PFSK-1 (cell line): ENCODE measurements around the gene MRPL28.

Experiments
- FOXP2 ChIP-seq: optimal IDR thresholded peaks from 2 replicates; pipeline ENCODE3; 2011; ENCODE audit warnings: borderline replicate concordance, control low read depth, inconsistent platforms; ENCODE audit not compliant: insufficient read depth; ENCODE audit errors: extremely low read length, extremely low read depth
- POLR2AphosphoS5 ChIP-seq: IDR thresholded peaks from 2 replicates; pipeline ENCODE4 v1.6.1; 2012; ENCODE audit warnings: low read depth, mild to moderate bottlenecking, control low read depth, low read length, moderate library complexity
- REST ChIP-seq, 2 experiments: IDR thresholded peaks; 2 replicates each; pipeline versions ENCODE4 v1.6.1 to v1.8.0; 2011 to 2012; ENCODE audit warnings: low read depth in 2 of 2, low read length in 2 of 2, control low read depth in 1 of 2, inconsistent platforms in 1 of 2, mild to moderate bottlenecking in 1 of 2, moderate library complexity in 1 of 2; ENCODE audit not compliant: insufficient read depth in 1 of 2
- SIN3A ChIP-seq: IDR thresholded peaks from 2 replicates; pipeline ENCODE4 v1.6.1; 2012; ENCODE audit warnings: mild to moderate bottlenecking, low read length, moderate library complexity, borderline replicate concordance; ENCODE audit not compliant: insufficient read depth
- TAF1 ChIP-seq: IDR thresholded peaks from 2 replicates; pipeline ENCODE4 v1.6.1; 2012; ENCODE audit warnings: low read length, control low read depth, borderline replicate concordance; ENCODE audit not compliant: insufficient read depth

The MRPL28 gene

GRCh38 chr16:330741-331140, 39.6 kb downstream of the MRPL28 start:
- TF ChIP-seq POLR2AphosphoS5 (no peak), REST (IDR thresholded peaks at IDR 0.05; ENCODE audit: insufficient read depth in 1 of 2, low read depth in 2 of 2, low read length in 2 of 2) (no peak), SIN3A (no peak), FOXP2 (no peak), TAF1 (no peak)

- TF ChIP-seq POLR2AphosphoS5 (no peak), TAF1 (no peak), REST (IDR thresholded peaks at IDR 0.05; ENCODE audit: insufficient read depth in 1 of 2, low read depth in 2 of 2, low read length in 2 of 2) (no peak), SIN3A (no peak)
Observed at GRCh38 chr16:325375-326145, 44.8 kb downstream of the MRPL28 start.

GRCh38 chr16:324451-325334, 45.6 kb downstream of the MRPL28 start:
- TF ChIP-seq TAF1, result no peak
- no peak for TF ChIP-seq REST (IDR thresholded peaks at IDR 0.05; ENCODE audit: insufficient read depth in 1 of 2, low read depth in 2 of 2, low read length in 2 of 2)
- no peak for TF ChIP-seq SIN3A
- TF ChIP-seq FOXP2, result no peak
- no peak for TF ChIP-seq POLR2AphosphoS5

GRCh38 chr16:324201-324450, 46.2 kb downstream of the MRPL28 start:
- TF ChIP-seq SIN3A (no peak), FOXP2 (no peak), POLR2AphosphoS5 (no peak), REST (IDR thresholded peaks at IDR 0.05; ENCODE audit: insufficient read depth in 1 of 2, low read depth in 2 of 2, low read length in 2 of 2) (no peak), TAF1 (no peak)
